Liver (tissue), 3 donors: ENCODE measurements around the gene STX11.

Experiments
- CTCF ChIP-seq: fragments of 150-350 bp; IDR thresholded peaks from 2 replicates; pipeline ENCODE4 v1.5.1; 2017; ENCODE audit warnings: improper control_type of control experiment, low read depth, low read length; ENCODE audit not compliant: missing input control
- GABPA ChIP-seq, 2 donors: IDR thresholded peaks in 1 of 2; conservative IDR thresholded peaks in 1 of 2; 2 replicates each; pipeline ENCODE4 v1.6.1; 2016; ENCODE audit warnings: antibody characterized with exemption in 2 of 2, mild to moderate bottlenecking in 1 of 2, moderate library complexity in 1 of 2
- REST ChIP-seq: IDR thresholded peaks from 2 replicates; pipeline ENCODE4 v1.6.1; 2016; ENCODE audit warnings: antibody characterized with exemption, mild to moderate bottlenecking
- RXRA ChIP-seq, 2 donors: IDR thresholded peaks; 2 replicates each; pipeline ENCODE4 v1.6.1; 2017 to 2018; ENCODE audit warnings: antibody characterized with exemption in 2 of 2, mild to moderate bottlenecking in 1 of 2
- TAF1 ChIP-seq: conservative IDR thresholded peaks from 2 replicates; pipeline ENCODE4 v1.6.1; 2016; ENCODE audit warnings: antibody characterized with exemption, mild to moderate bottlenecking
- donor health status: healthy.
- donor health status: healthy.

- TF ChIP-seq CTCF, result no peak
- TF ChIP-seq REST, result no peak
- TF ChIP-seq GABPA (IDR thresholded peaks at IDR 0.05 in 1 of 2, conservative IDR thresholded peaks at IDR 0.05 in 1 of 2), result no peak
- TF ChIP-seq RXRA (IDR thresholded peaks at IDR 0.05), result no peak
- TF ChIP-seq TAF1, result no peak
Measured at GRCh38 chr6:144143106-144143505, 7.2 kb upstream of the STX11 start.
